K562 (cell line): ENCODE data around the gene TAF5L. TPM values are rescaled to one million over a fixed set of nuclear protein-coding genes. Genes with fewer than 3 reads are reported as not detected.
A peak's percentile ranks its signal among the peaks of the same experiment; 100 is the strongest.

ENCODE experiments used
- ARID1B ChIP-seq: fragments of 450-650 bp; IDR thresholded peaks from 2 replicates; pipeline ENCODE4 v1.6.1; 2016; ENCODE audit warnings: antibody characterized with exemption, mild to moderate bottlenecking, inconsistent platforms
- BHLHE40 ChIP-seq: IDR thresholded peaks from 2 replicates; pipeline ENCODE4 v1.6.1; 2011; ENCODE audit warnings: low read length, improper control_type of control experiment
- DNMT1 ChIP-seq: fragments of 450-650 bp; IDR thresholded peaks from 2 replicates; pipeline ENCODE4 v1.6.1; 2016; ENCODE audit warnings: antibody characterized with exemption, mild to moderate bottlenecking
- ETV6 ChIP-seq, 3 experiments: fragments of 150-350 bp in 1 of 3; sonication (generic) in 1 of 3; formaldehyde crosslinking in 1 of 3; IDR thresholded peaks; 2 replicates each; pipeline versions ENCODE4 v1.6.1 to v1.8.0; 2014 to 2022; ENCODE audit warnings: borderline replicate concordance in 2 of 3, low read depth in 2 of 3, antibody characterized with exemption in 1 of 3, low read length in 1 of 3, mild to moderate bottlenecking in 1 of 3, missing genetic modification reagents in 1 of 3
- GATAD2A ChIP-seq: fragments of 450-650 bp; IDR thresholded peaks from 2 replicates; pipeline ENCODE4 v1.6.1; 2017
- ILK ChIP-seq: fragments of 450-650 bp; IDR thresholded peaks from 2 replicates; pipeline ENCODE4 v1.6.1; 2016; ENCODE audit warnings: missing genetic modification characterization, low read depth, mild to moderate bottlenecking, missing compliant biosample characterization, moderate library complexity, borderline replicate concordance
- KAT2B ChIP-seq: IDR thresholded peaks from one replicate; pipeline ENCODE4 v1.6.1; 2012; ENCODE audit warnings: low read depth, mild to moderate bottlenecking, control low read depth, inconsistent platforms, low read length, moderate library complexity
- L3MBTL2 ChIP-seq: fragments of 450-650 bp; IDR thresholded peaks from 2 replicates; pipeline ENCODE4 v1.6.1; 2016; ENCODE audit warnings: mild to moderate bottlenecking, moderate library complexity
- MECOM ChIP-seq: fragments of 250-450 bp; sonication (Bioruptor Pico); IDR thresholded peaks from 2 replicates; pipeline ENCODE4 v1.8.0; 2022; ENCODE audit warnings: inconsistent platforms
- MXI1 ChIP-seq: IDR thresholded peaks from 2 replicates; pipeline ENCODE4 v1.6.1; 2011; ENCODE audit warnings: low read depth, mild to moderate bottlenecking, improper control_type of control experiment, low read length
- NFIX ChIP-seq: fragments of 250-450 bp; sonication (Bioruptor Pico); IDR thresholded peaks from 2 replicates; pipeline ENCODE4 v1.4.0; 2020; ENCODE audit warnings: low read depth, mild to moderate bottlenecking, moderate library complexity
- PHB2 ChIP-seq: fragments of 450-650 bp; IDR thresholded peaks from 2 replicates; pipeline ENCODE4 v1.6.1; 2017; ENCODE audit warnings: low read depth
- RBM22 ChIP-seq: fragments of 200-400 bp; formaldehyde crosslinking; IDR thresholded peaks from 2 replicates; pipeline ENCODE4 v1.6.1; 2018; ENCODE audit warnings: low read length, low read depth; ENCODE audit not compliant: poor library complexity, severe bottlenecking
- SMAD4 ChIP-seq: fragments of 250-450 bp; sonication (Bioruptor Pico); conservative IDR thresholded peaks from 2 replicates; pipeline ENCODE4 v1.8.0; 2021; ENCODE audit warnings: inconsistent platforms, mild to moderate bottlenecking, moderate library complexity
- SMARCC2 ChIP-seq: fragments of 450-650 bp; IDR thresholded peaks from 2 replicates; pipeline ENCODE4 v1.6.1; 2017; ENCODE audit warnings: antibody characterized with exemption, moderate library complexity, mild to moderate bottlenecking, low read depth
- TARDBP ChIP-seq: fragments of 450-650 bp; IDR thresholded peaks from 2 replicates; pipeline ENCODE4 v1.6.1; 2016
- TRIM24 ChIP-seq, 2 experiments: fragments of 450-650 bp; IDR thresholded peaks; 2 replicates each; pipeline ENCODE4 v1.6.1; 2016
- ZBTB1 ChIP-seq: sonication (generic); formaldehyde crosslinking; IDR thresholded peaks from 2 replicates; pipeline ENCODE4 v1.8.1; 2023; ENCODE audit warnings: missing genetic modification reagents, low read depth, mild to moderate bottlenecking, borderline replicate concordance
- ZC3H11A ChIP-seq: IDR thresholded peaks from 2 replicates; pipeline ENCODE4 v1.6.1; 2012; ENCODE audit warnings: low read depth, low read length, improper control_type of control experiment
- ZFP30 ChIP-seq: fragments of 250-450 bp; sonication (Bioruptor Pico); IDR thresholded peaks from 2 replicates; pipeline ENCODE4 v1.8.0; 2022; ENCODE audit warnings: moderate library complexity, mild to moderate bottlenecking, inconsistent platforms, borderline replicate concordance
- ZFP36 ChIP-seq: fragments of 150-350 bp; IDR thresholded peaks from 2 replicates; pipeline ENCODE4 v1.6.1; 2018; ENCODE audit warnings: low read length, low read depth; ENCODE audit not compliant: partially characterized antibody
- ZFX ChIP-seq: sonication (generic); formaldehyde crosslinking; IDR thresholded peaks from 2 replicates; pipeline ENCODE4 v1.8.0; 2022; ENCODE audit warnings: mild to moderate bottlenecking, missing genetic modification reagents, moderate library complexity
- ZNF589 ChIP-seq: fragments of 200-800 bp; sonication (Bioruptor generic); IDR thresholded peaks from 2 replicates; pipeline ENCODE4 v1.6.1; 2016; ENCODE audit warnings: low read depth, missing genetic modification characterization, missing compliant biosample characterization
- polyA plus RNA-seq, 8 experiments: library from polyadenylated mRNA; depleted of rRNA in 4 of 8; stranded (reverse) in 5 of 8; unstranded in 3 of 8; fragments of >200 nt; fragmentation: Nextera tagmentation in 2 of 8; fragmentation: Illumina TruSeq in 1 of 8; extraction: Ambion mirVana in 2 of 8; extraction: Trizol in 1 of 8; gene quantifications; 2 replicates each; pipeline versions ENCODE4 v1.2.1 to v1.2.3, GENCODE V29; 2011 to 2014; ENCODE audit warnings: inconsistent platforms in 1 of 8, missing spikeins in 1 of 8
- total RNA-seq, 7 experiments: library from RNA; depleted of rRNA in 6 of 7; stranded (reverse); fragments of >200 nt in 6 of 7; fragmentation: Illumina TruSeq in 2 of 7; extraction: Trizol in 2 of 7; gene quantifications; 2 replicates each; pipeline versions ENCODE4 v1.2.1 to v1.2.3, GENCODE V29; 2011 to 2021; ENCODE audit warnings: low replicate concordance in 1 of 7
- TF ChIP-seq, protein P1 (sequence below): IDR thresholded peaks from 3 replicates; pipeline ENCODE4 v1.6.1; 2011; ENCODE audit warnings: borderline replicate concordance, mild to moderate bottlenecking; ENCODE audit not compliant: insufficient read length, insufficient read depth
- TF ChIP-seq, protein P2 (sequence below), 2 experiments: fragments of 450-650 bp; IDR thresholded peaks; 2 replicates each; pipeline ENCODE4 v1.6.1; 2016
- TF ChIP-seq, protein P3 (sequence below): fragments of 450-650 bp; IDR thresholded peaks from 2 replicates; pipeline ENCODE4 v1.6.1; 2016

Gene TAF5L
- total and polyA plus RNA-seq, 9 of the 15 experiments (the other 6 are each of a cell fraction or from before 2014, with no cell fraction given): 2.2 to 34.2 (median 23.3) TPM

DNA sequence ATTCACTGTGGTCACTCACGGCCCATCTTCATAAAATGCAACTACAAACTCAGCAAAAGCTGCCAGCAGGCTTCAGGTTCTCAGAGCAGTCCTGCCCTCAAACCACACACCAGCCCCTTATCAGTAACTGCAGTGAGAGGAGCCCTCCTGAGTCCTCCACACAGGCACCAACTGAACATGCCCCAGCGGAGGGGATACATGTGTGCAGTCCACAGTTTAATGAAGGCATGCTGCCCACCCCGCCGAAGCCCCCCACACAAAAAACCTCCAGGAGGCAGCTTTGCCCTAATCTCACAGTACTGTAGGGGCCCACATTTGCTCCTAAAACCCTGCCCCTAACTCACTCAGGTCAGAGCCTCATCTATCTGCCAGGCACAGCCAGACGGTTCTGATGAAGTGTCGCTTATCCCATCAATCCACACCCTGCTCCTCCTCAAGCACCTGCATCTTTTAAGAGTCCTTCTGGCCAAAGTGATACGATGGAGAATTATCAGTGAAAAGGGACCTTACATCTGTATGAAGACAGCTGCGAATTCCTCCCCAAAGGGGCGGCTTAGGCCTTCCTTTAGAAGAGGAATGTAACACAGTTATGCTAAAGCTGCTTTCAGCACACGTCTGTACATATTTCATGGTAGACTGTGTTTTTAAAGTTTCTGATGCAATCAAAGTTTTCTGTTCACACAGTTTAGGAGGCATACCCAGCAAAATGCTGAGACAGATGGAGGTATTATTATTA is 70.9 kb downstream of the TAF5L start (continued):
- peak; percentile 99 for TF ChIP-seq MECOM (CRISPR knock-in tag)
- TF ChIP-seq SMARCC2: peak; percentile 91
- no peak for TF ChIP-seq KAT2B
- TF ChIP-seq, protein P1, sequence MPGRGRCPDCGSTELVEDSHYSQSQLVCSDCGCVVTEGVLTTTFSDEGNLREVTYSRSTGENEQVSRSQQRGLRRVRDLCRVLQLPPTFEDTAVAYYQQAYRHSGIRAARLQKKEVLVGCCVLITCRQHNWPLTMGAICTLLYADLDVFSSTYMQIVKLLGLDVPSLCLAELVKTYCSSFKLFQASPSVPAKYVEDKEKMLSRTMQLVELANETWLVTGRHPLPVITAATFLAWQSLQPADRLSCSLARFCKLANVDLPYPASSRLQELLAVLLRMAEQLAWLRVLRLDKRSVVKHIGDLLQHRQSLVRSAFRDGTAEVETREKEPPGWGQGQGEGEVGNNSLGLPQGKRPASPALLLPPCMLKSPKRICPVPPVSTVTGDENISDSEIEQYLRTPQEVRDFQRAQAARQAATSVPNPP: no peak
- TF ChIP-seq ZFP30: no peak
- TF ChIP-seq ARID1B: peak; percentile 100
- 0 out of 4 replicates have a peak, but pooled peaks of 1 of the 2 experiments have one; percentile 16 for TF ChIP-seq ETV6 (IDR thresholded peaks at IDR 0.05; ENCODE audit: borderline replicate concordance in 1 of 2, low read depth in 2 of 2, low read length in 1 of 2)
- TF ChIP-seq ETV6 (CRISPR knock-in tag; IDR thresholded peaks at IDR 0.05; ENCODE audit: borderline replicate concordance): no peak
- TF ChIP-seq MXI1: peak; percentile 72
- no peak for TF ChIP-seq RBM22
- TF ChIP-seq SMAD4 (CRISPR knock-in tag): peak; percentile 98
- TF ChIP-seq GATAD2A: peak; percentile 98
- peak; percentile 40; the same call in 1 of the 2 replicates for TF ChIP-seq L3MBTL2
- TF ChIP-seq ZC3H11A: no peak
- TF ChIP-seq ZFX (CRISPR knock-in tag): peak; percentile 66
- TF ChIP-seq ILK (tag): no peak
- TF ChIP-seq DNMT1: no peak
- peak; percentile 100 for TF ChIP-seq TRIM24 (IDR thresholded peaks at IDR 0.05)
- peak; percentile 32 for TF ChIP-seq ZFP36
- TF ChIP-seq ZBTB1 (CRISPR knock-in tag): no peak
- peak; percentile 100 for TF ChIP-seq PHB2
- peak; percentile 76 for TF ChIP-seq BHLHE40
- TF ChIP-seq, protein P2, sequence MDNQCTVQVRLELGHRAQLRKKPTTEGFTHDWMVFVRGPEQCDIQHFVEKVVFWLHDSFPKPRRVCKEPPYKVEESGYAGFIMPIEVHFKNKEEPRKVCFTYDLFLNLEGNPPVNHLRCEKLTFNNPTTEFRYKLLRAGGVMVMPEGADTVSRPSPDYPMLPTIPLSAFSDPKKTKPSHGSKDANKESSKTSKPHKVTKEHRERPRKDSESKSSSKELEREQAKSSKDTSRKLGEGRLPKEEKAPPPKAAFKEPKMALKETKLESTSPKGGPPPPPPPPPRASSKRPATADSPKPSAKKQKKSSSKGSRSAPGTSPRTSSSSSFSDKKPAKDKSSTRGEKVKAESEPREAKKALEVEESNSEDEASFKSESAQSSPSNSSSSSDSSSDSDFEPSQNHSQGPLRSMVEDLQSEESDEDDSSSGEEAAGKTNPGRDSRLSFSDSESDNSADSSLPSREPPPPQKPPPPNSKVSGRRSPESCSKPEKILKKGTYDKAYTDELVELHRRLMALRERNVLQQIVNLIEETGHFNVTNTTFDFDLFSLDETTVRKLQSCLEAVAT (IDR thresholded peaks at IDR 0.05): peak; percentile 63 to 72
- TF ChIP-seq, protein P3, sequence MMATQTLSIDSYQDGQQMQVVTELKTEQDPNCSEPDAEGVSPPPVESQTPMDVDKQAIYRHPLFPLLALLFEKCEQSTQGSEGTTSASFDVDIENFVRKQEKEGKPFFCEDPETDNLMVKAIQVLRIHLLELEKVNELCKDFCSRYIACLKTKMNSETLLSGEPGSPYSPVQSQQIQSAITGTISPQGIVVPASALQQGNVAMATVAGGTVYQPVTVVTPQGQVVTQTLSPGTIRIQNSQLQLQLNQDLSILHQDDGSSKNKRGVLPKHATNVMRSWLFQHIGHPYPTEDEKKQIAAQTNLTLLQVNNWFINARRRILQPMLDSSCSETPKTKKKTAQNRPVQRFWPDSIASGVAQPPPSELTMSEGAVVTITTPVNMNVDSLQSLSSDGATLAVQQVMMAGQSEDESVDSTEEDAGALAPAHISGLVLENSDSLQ: peak; percentile 87
- no peak for TF ChIP-seq NFIX
- TF ChIP-seq TARDBP: peak; percentile 95
- TF ChIP-seq ZNF589 (CRISPR knock-in tag): peak; percentile 96; the same call in 1 of the 2 replicates
